Cardiac fibroblast (primary cell): ENCODE data around the gene GINS2.

ENCODE experiments used
- DNase-seq, 2 donors: peaks; one replicate each; pipeline versions ENCODE4 v3.0.0 to v3.0.0-alpha.2; 2010; ENCODE audit warnings: low read depth in 2 of 2
- H3K4me3 ChIP-seq, 2 donors: replicated peaks in 1 of 2; 1 replicate in 1 of 2; 2 replicates in 1 of 2; pipeline ENCODE4 v1.5.1; 2011; ENCODE audit warnings: low read depth in 2 of 2, low read length in 2 of 2, mild to moderate bottlenecking in 2 of 2, moderate library complexity in 1 of 2
- CTCF ChIP-seq: IDR thresholded peaks from one replicate; pipeline ENCODE4 v1.5.1; 2011; ENCODE audit warnings: low read depth, mild to moderate bottlenecking, low read length, inconsistent platforms

Gene GINS2

GRCh38 chr16:85646976-85647375, 41.8 kb downstream of the GINS2 start:
- no peak for TF ChIP-seq CTCF
- DNase-seq: no peak
- no peak overlapping the region for H3K4me3 ChIP-seq

GRCh38 chr16:85646358-85646907, 42.3 kb downstream of the GINS2 start:
- no peak overlapping the region for H3K4me3 ChIP-seq
- no peak for TF ChIP-seq CTCF
- no peak for DNase-seq

GRCh38 chr16:85645021-85645589, 43.6 kb downstream of the GINS2 start:
- H3K4me3 ChIP-seq: no peak overlapping the region
- TF ChIP-seq CTCF: no peak
- no peak for DNase-seq

- TF ChIP-seq CTCF: no peak
- DNase-seq: no peak
- H3K4me3 ChIP-seq: no peak overlapping the region
These were observed 44.6 kb downstream of the GINS2 start for GRCh38 chr16:85644093-85644712.

- H3K4me3 ChIP-seq: no peak overlapping the region
- no peak for DNase-seq
- TF ChIP-seq CTCF: no peak
These were observed 45.1 kb downstream of the GINS2 start for GRCh38 chr16:85643631-85644030.

- TF ChIP-seq CTCF: no peak
- no peak for DNase-seq
- H3K4me3 ChIP-seq: no peak overlapping the region
These were observed 45.9 kb downstream of the GINS2 start for GRCh38 chr16:85642762-85643358.
